Activated naive CD8-positive, alpha-beta T cell treated with anti-CD3 and anti-CD28 coated beads for 36 hours (primary cell): ENCODE measurements around the gene MORF4L2. TPM values are rescaled to one million over a fixed set of nuclear protein-coding genes. Genes with fewer than 3 reads are reported as not detected.
A peak's percentile ranks its signal among the peaks of the same experiment; 100 is the strongest.
"Not testable (repeated sequence)": the region's sequence is repeated elsewhere in the genome, so short reads cannot be mapped to it uniquely, and the experiment has no call there.

ENCODE experiments used
- DNase-seq: peaks from one replicate; pipeline ENCODE4 v3.0.0; 2021
- H3K27ac Mint-ChIP-seq: one replicate; pipeline ENCODE4 v1.8.0; 2022; ENCODE audit warnings: mild to moderate bottlenecking, moderate library complexity, mixed read lengths
- H3K27me3 Mint-ChIP-seq: one replicate; pipeline ENCODE4 v1.8.0; 2022; ENCODE audit warnings: mild to moderate bottlenecking, mixed read lengths
- H3K36me3 Mint-ChIP-seq: one replicate; pipeline ENCODE4 v1.8.0; 2021; ENCODE audit warnings: mild to moderate bottlenecking, mixed read lengths
- H3K4me1 Mint-ChIP-seq: one replicate; pipeline ENCODE4 v1.8.0; 2021; ENCODE audit warnings: mixed read lengths
- H3K4me3 Mint-ChIP-seq: one replicate; pipeline ENCODE4 v1.8.0; 2022; ENCODE audit warnings: mild to moderate bottlenecking, moderate library complexity, mixed read lengths
- H3K9me3 Mint-ChIP-seq: one replicate; pipeline ENCODE4 v1.8.0; 2022; ENCODE audit warnings: mixed read lengths
- total RNA-seq, 2 experiments: library from RNA; stranded (reverse); gene quantifications; one replicate each; pipeline ENCODE4 v1.2.3, GENCODE V29; 2021

Gene MORF4L2
- total RNA-seq, 2 experiments from 2014 or later = 249 to 257 TPM

GRCh38 chrX:103691059-103691458, 4.6 kb upstream of the MORF4L2 start:
- no peaks in the 10 kb centered on the region for H3K27me3 Mint-ChIP-seq
- no peaks in the 10 kb centered on the region for H3K4me1 Mint-ChIP-seq
- no peak overlapping the region for H3K4me3 Mint-ChIP-seq
- H3K27ac Mint-ChIP-seq = no peak overlapping the region
- no peak for DNase-seq
- H3K9me3 Mint-ChIP-seq = no peaks in the 10 kb centered on the region
- peaks cover 3% of the 10 kb centered on the region for H3K36me3 Mint-ChIP-seq

- peaks cover 13% of the 10 kb centered on the region for H3K36me3 Mint-ChIP-seq
- peaks cover 4% of the 10 kb centered on the region for H3K4me1 Mint-ChIP-seq
- no peak overlapping the region for H3K4me3 Mint-ChIP-seq
- no peak overlapping the region for H3K27ac Mint-ChIP-seq
- no peaks in the 10 kb centered on the region for H3K9me3 Mint-ChIP-seq
- DNase-seq = no peak
- no peaks in the 10 kb centered on the region for H3K27me3 Mint-ChIP-seq
Measured at GRCh38 chrX:103688946-103689345, 2.4 kb upstream of the MORF4L2 start.

GRCh38 chrX:103687696-103688201, 1.2 kb upstream of the MORF4L2 start:
- no peaks in the 10 kb centered on the region for H3K9me3 Mint-ChIP-seq
- H3K27me3 Mint-ChIP-seq = no peaks in the 10 kb centered on the region
- H3K4me1 Mint-ChIP-seq = peaks cover 4% of the 10 kb centered on the region
- H3K36me3 Mint-ChIP-seq = peaks cover 18% of the 10 kb centered on the region
- peak; percentile 26 for DNase-seq
- no peak overlapping the region for H3K27ac Mint-ChIP-seq
- no peak overlapping the region for H3K4me3 Mint-ChIP-seq

GRCh38 chrX:103687073-103687695, 685 bp upstream of the MORF4L2 start:
- Mint-ChIP-seq H3K4me3 (no peak overlapping the region), H3K27me3 (no peaks in the 10 kb centered on the region), H3K36me3 (peaks cover 20% of the 10 kb centered on the region), H3K4me1 (peaks cover 6% of the 10 kb centered on the region), H3K27ac (no peak overlapping the region), H3K9me3 (no peaks in the 10 kb centered on the region)
- peak; percentile 84 for DNase-seq

- H3K9me3 Mint-ChIP-seq = no peaks in the 10 kb centered on the region
Measured at GRCh38 chrX:103685396-103685795, 1.1 kb downstream of the MORF4L2 start.

GRCh38 chrX:103681443-103681842, 5.1 kb downstream of the MORF4L2 start:
- H3K36me3 Mint-ChIP-seq = peaks cover 32% of the 10 kb centered on the region
- no peaks in the 10 kb centered on the region for H3K9me3 Mint-ChIP-seq
- H3K4me3 Mint-ChIP-seq = no peak overlapping the region
- no peaks in the 10 kb centered on the region for H3K27me3 Mint-ChIP-seq
- no peak for DNase-seq
- peaks cover 12% of the 10 kb centered on the region for H3K4me1 Mint-ChIP-seq
- no peak overlapping the region for H3K27ac Mint-ChIP-seq

More at GRCh38 chrX:103685396-103685795, 1.1 kb downstream of the MORF4L2 start:
- H3K4me3 Mint-ChIP-seq = peak overlapping the region; percentile 88
- H3K36me3 Mint-ChIP-seq = peaks cover 17% of the 10 kb centered on the region
- H3K4me1 Mint-ChIP-seq = peaks cover 9% of the 10 kb centered on the region
- peak overlapping the region; percentile 87 for H3K27ac Mint-ChIP-seq
- H3K27me3 Mint-ChIP-seq = no peaks in the 10 kb centered on the region
- no peak for DNase-seq

- no peak overlapping the region for H3K27ac Mint-ChIP-seq
- peaks cover 17% of the 10 kb centered on the region for H3K36me3 Mint-ChIP-seq
- H3K9me3 Mint-ChIP-seq = no peaks in the 10 kb centered on the region
- peaks cover 7% of the 10 kb centered on the region for H3K4me1 Mint-ChIP-seq
- no peaks in the 10 kb centered on the region for H3K27me3 Mint-ChIP-seq
- no peak overlapping the region for H3K4me3 Mint-ChIP-seq
- DNase-seq = no peak
Measured at GRCh38 chrX:103678199-103678993, 8.1 kb downstream of the MORF4L2 start.

- no peak overlapping the region for H3K27ac Mint-ChIP-seq
- DNase-seq = no peak
- H3K4me1 Mint-ChIP-seq = peaks cover 3% of the 10 kb centered on the region
- no peak overlapping the region for H3K4me3 Mint-ChIP-seq
- peaks cover 15% of the 10 kb centered on the region for H3K36me3 Mint-ChIP-seq
- H3K9me3 Mint-ChIP-seq = no peaks in the 10 kb centered on the region
- no peaks in the 10 kb centered on the region for H3K27me3 Mint-ChIP-seq
Measured at GRCh38 chrX:103674531-103675454, 11.7 kb downstream of the MORF4L2 start.

- no peak for DNase-seq
- H3K36me3 Mint-ChIP-seq = no peaks in the 10 kb centered on the region
- H3K27ac Mint-ChIP-seq = no peak overlapping the region
- H3K9me3 Mint-ChIP-seq = no peaks in the 10 kb centered on the region
- peaks cover 2% of the 10 kb centered on the region for H3K27me3 Mint-ChIP-seq
- H3K4me1 Mint-ChIP-seq = no peaks in the 10 kb centered on the region
- no peak overlapping the region for H3K4me3 Mint-ChIP-seq
Measured at GRCh38 chrX:103669745-103670144, 16.8 kb downstream of the MORF4L2 start.

- Mint-ChIP-seq H3K9me3 (no peaks in the 10 kb centered on the region), H3K27ac (no peak overlapping the region), H3K4me3 (no peak overlapping the region), H3K27me3 (peaks cover 13% of the 10 kb centered on the region), H3K36me3 (no peaks in the 10 kb centered on the region), H3K4me1 (no peaks in the 10 kb centered on the region)
- DNase-seq = no peak
Measured at GRCh38 chrX:103666202-103667107, 20.0 kb downstream of the MORF4L2 start.

GRCh38 chrX:103663981-103664762, 22.3 kb downstream of the MORF4L2 start:
- Mint-ChIP-seq H3K4me1 (no peaks in the 10 kb centered on the region), H3K27me3 (peaks cover 16% of the 10 kb centered on the region), H3K9me3 (no peaks in the 10 kb centered on the region), H3K36me3 (no peaks in the 10 kb centered on the region), H3K27ac (no peak overlapping the region), H3K4me3 (no peak overlapping the region)
- no peak for DNase-seq

GRCh38 chrX:103659460-103659859, 27.0 kb downstream of the MORF4L2 start:
- not testable (repeated sequence) for DNase-seq, H3K36me3 Mint-ChIP-seq, H3K4me3 Mint-ChIP-seq, H3K27ac Mint-ChIP-seq, H3K9me3 Mint-ChIP-seq, H3K4me1 Mint-ChIP-seq
- peaks cover 18% of the 10 kb centered on the region for H3K27me3 Mint-ChIP-seq

- Mint-ChIP-seq H3K36me3 (no peaks in the 10 kb centered on the region), H3K4me3 (no peak overlapping the region), H3K27me3 (peaks cover 12% of the 10 kb centered on the region), H3K9me3 (no peaks in the 10 kb centered on the region), H3K27ac (no peak overlapping the region), H3K4me1 (peaks cover 4% of the 10 kb centered on the region)
- no peak for DNase-seq
Measured at GRCh38 chrX:103658681-103659433, 27.6 kb downstream of the MORF4L2 start.
